Esophagus squamous epithelium (tissue), 5 donors: ENCODE measurements around the gene TCEAL4. TPM values are rescaled to one million over a fixed set of nuclear protein-coding genes. Genes with fewer than 3 reads are reported as not detected.
A peak's percentile ranks its signal among the peaks of the same experiment; 100 is the strongest.

ENCODE experiments used
- DNase-seq: peaks from one replicate; lab custom pipeline; 2025; lab: John Stamatoyannopoulos, UW
- H3K27ac ChIP-seq, 4 donors: fragments of 200-600 bp; sonication (generic); one replicate each; pipeline ENCODE4 v1.5.1; 2016 to 2019; ENCODE audit warnings: mild to moderate bottlenecking in 1 of 4
- H3K27me3 ChIP-seq, 4 donors: fragments of 200-600 bp; sonication (generic); 1 replicate in 3 of 4; 2 replicates in 1 of 4; pipeline versions ENCODE4 v1.5.1 to v1.6.0; 2017 to 2021; ENCODE audit warnings: antibody characterized with exemption in 1 of 4
- H3K36me3 ChIP-seq, 3 donors: fragments of 200-600 bp; sonication (generic); one replicate each; pipeline ENCODE4 v1.5.1; 2016 to 2019
- H3K4me1 ChIP-seq, 3 donors: fragments of 200-600 bp; sonication (generic); one replicate each; pipeline ENCODE4 v1.5.1; 2017 to 2019
- H3K4me3 ChIP-seq, 4 donors: fragments of 200-600 bp; sonication (generic); 1 replicate in 3 of 4; 2 replicates in 1 of 4; pipeline ENCODE4 v1.5.1; 2016 to 2019; ENCODE audit warnings: mild to moderate bottlenecking in 2 of 4, moderate library complexity in 1 of 4
- H3K9me3 ChIP-seq, 3 donors: fragments of 200-600 bp; sonication (generic); one replicate each; pipeline ENCODE4 v1.5.1; 2016 to 2019
- POLR2A ChIP-seq, 4 donors: fragments of 450-650 bp; IDR thresholded peaks; one replicate each; pipeline ENCODE4 v1.6.1; 2017; ENCODE audit warnings: antibody characterized with exemption in 4 of 4, mild to moderate bottlenecking in 4 of 4, moderate library complexity in 3 of 4
- WGBS, 2 donors: methylation state at CpG; one replicate each; pipeline ENCODE4 v1.1.5; 2018; 5-methylcytosine and 5-hydroxymethylcytosine counted together
- intact Hi-C: fragments of 100-400 bp; cut with DNase I; formaldehyde crosslinking; loops from one replicate; pipeline ENCODE4 v1.15.0; 2022
- total RNA-seq, 4 donors: library from RNA; depleted of rRNA; stranded (reverse); fragments of >200 nt; gene quantifications; one replicate each; pipeline ENCODE4 v1.1.0, GENCODE V29; 2016
- TF ChIP-seq, protein P1 (sequence below), 6 experiments: fragments of 450-650 bp in 4 of 6; fragments of 200-600 bp in 2 of 6; sonication (generic) in 2 of 6; IDR thresholded peaks; one replicate each; pipeline ENCODE4 v1.5.1; 2016 to 2019; ENCODE audit warnings: antibody characterized with exemption in 6 of 6, mild to moderate bottlenecking in 4 of 6, moderate library complexity in 4 of 6
- donor health status: DM: yes; HTN: yes; CAD: no.

TCEAL4 gene
- total RNA-seq, 4 donors from 2014 or later, result 9.8 to 143 (median 36.8) TPM

DNA sequence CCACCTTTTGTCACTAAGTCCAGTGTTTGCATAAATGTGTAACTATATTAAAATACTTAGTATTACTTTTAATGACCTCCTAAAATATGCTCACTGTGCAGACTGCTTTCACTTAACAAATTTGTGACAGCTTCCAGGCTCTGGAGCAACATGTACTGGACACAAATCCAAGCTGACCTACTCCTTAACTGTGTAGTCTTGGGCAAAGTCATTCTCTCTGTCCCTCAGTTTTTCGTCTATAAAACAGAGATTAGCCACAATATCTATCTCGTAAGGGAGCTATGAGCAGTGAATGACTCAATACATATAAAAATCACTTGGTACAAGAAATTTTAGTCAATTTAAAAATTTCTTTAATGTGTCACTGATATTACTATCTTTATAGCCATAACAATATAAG lies 45.6 kb upstream of the TCEAL4 start:
- peaks cover 0 to 13% (median 0%) of the 10 kb centered on the region in 3 donors for H3K4me1 ChIP-seq
- peak overlapping the region; percentile 11 to 80 (median 45) for H3K27ac ChIP-seq
- no peaks in the 10 kb centered on the region for H3K9me3 ChIP-seq
- no peak for DNase-seq
- no peaks in the 10 kb centered on the region for H3K36me3 ChIP-seq
- WGBS, 2 donors, result 46 to 53% methylated on average over 2 of the region's 2 CpGs
- no peak for TF ChIP-seq POLR2A (IDR thresholded peaks at IDR 0.05)
- H3K27me3 ChIP-seq, result no peaks in the 10 kb centered on the region
- H3K4me3 ChIP-seq, result no peak overlapping the region
- intact Hi-C loops, result no loop called here

DNA sequence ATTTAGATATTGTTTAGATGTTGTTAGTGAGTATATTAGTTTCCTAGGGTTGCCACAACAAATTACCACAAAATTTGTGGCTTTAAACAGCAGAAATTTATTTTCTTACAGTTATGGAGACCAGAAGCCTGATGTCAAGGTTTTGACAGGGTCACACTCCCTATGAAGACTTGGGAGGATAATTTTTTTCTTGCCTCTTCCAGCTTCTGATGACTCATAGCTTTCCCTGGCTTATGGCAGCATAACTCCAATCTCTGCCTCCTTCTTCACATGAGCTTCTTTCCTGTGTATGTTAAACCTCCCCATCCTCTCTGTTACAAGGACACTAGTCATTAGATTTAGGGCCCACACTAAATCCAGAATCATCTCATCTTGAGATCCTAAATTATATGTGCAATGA lies 45.2 kb upstream of the TCEAL4 start:
- Histone ChIP-seq H3K9me3 (no peaks in the 10 kb centered on the region), H3K27ac (peak overlapping the region in 3 of 4 donors; percentile 11 to 80 (median 76)), H3K4me1 (peaks cover 0 to 13% (median 0%) of the 10 kb centered on the region in 3 donors), H3K27me3 (no peaks in the 10 kb centered on the region), H3K4me3 (no peak overlapping the region), H3K36me3 (no peaks in the 10 kb centered on the region)
- DNase-seq, result no peak
- TF ChIP-seq POLR2A (IDR thresholded peaks at IDR 0.05), result no peak
- TF ChIP-seq, protein P1, sequence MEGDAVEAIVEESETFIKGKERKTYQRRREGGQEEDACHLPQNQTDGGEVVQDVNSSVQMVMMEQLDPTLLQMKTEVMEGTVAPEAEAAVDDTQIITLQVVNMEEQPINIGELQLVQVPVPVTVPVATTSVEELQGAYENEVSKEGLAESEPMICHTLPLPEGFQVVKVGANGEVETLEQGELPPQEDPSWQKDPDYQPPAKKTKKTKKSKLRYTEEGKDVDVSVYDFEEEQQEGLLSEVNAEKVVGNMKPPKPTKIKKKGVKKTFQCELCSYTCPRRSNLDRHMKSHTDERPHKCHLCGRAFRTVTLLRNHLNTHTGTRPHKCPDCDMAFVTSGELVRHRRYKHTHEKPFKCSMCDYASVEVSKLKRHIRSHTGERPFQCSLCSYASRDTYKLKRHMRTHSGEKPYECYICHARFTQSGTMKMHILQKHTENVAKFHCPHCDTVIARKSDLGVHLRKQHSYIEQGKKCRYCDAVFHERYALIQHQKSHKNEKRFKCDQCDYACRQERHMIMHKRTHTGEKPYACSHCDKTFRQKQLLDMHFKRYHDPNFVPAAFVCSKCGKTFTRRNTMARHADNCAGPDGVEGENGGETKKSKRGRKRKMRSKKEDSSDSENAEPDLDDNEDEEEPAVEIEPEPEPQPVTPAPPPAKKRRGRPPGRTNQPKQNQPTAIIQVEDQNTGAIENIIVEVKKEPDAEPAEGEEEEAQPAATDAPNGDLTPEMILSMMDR (IDR thresholded peaks at IDR 0.05), result no peak
- intact Hi-C loops, result no loop called here

DNA sequence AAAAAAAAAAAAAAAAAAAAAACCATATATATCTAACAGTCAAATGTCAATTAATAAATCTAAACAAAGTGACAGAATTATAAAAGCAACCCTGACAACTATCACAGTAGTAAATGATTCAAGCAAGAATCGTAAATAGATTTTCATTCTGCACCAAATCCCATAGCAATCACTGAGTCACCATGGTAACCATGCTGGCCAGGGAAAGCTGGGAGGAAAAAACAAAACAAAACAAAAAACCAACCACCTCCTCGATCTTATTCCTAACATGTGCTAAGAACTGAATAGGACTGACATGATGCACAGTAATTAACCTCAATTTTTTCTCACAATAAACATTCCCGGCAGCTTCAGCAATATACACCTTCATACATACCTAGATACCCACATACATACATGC lies 35.4 kb upstream of the TCEAL4 start:
- Histone ChIP-seq H3K9me3 (no peaks in the 10 kb centered on the region), H3K4me1 (no peaks in the 10 kb centered on the region)
- intact Hi-C loops, result no loop called here

DNA sequence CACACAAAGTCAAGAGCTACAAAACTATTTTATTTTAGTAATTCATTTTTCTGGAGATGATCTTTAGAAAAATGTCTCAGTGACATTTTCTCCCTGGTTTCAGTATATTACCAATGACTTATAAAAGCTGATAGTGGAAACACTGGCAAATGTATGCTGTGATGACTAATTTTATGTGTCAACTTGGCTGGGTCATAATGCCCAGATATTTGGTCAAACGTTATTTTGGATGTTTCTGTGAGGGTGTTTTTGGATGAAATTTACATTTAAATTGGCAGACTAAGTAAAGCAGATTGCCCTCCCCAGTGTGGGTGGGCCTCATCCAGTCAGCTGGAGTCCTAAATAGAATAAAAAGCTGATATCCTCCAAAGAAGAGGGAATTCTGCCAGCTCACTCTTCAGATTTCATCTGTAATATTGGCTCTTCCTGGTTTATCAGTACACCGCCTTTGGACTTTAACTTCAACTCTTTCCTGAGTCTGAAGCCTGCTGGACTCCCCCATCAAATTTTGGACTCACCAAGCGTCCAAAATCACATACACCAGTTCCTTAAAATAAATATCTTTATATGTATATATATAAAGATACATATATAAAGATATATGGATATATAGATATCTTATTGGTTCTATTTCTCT lies 34.8 kb upstream of the TCEAL4 start:
- TF ChIP-seq POLR2A (IDR thresholded peaks at IDR 0.05), result no peak
- TF ChIP-seq, protein P1 (IDR thresholded peaks at IDR 0.05), result no peak
- Histone ChIP-seq H3K27ac (no peak overlapping the region), H3K27me3 (no peaks in the 10 kb centered on the region), H3K4me1 (no peaks in the 10 kb centered on the region), H3K36me3 (no peaks in the 10 kb centered on the region), H3K4me3 (no peak overlapping the region), H3K9me3 (no peaks in the 10 kb centered on the region)
- intact Hi-C loops, result no loop called here
- 43 to 60% methylated on average over 3 of the region's 3 CpGs for WGBS, 2 donors
- DNase-seq, result no peak

More for the DNA sequence above, 35.4 kb upstream of the TCEAL4 start:
- Histone ChIP-seq H3K4me3 (no peak overlapping the region), H3K36me3 (no peaks in the 10 kb centered on the region), H3K27me3 (no peaks in the 10 kb centered on the region), H3K27ac (no peak overlapping the region)
- no peak for TF ChIP-seq POLR2A (IDR thresholded peaks at IDR 0.05)
- TF ChIP-seq, protein P1 (IDR thresholded peaks at IDR 0.05), result no peak
- WGBS, 2 donors, result 62% methylated on average over 3 of the region's 3 CpGs
- no peak for DNase-seq

DNA sequence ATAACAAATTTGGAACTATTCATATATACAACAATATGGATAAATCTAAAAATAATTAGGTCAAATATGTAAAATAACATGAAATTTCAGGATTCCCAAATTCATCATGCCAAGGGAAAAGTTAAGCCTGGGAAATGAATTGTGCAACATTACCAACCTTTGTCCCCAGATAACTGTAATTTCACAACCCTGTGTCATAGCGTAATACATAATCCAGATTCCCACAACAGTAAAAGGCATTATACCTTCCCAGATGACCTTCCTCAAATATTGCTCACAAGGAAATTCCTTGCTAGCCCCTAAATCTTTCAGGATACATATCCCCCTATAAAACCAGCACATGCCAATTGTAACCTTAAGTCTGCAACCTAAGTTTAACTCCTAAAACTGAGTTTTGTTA lies 33.1 kb upstream of the TCEAL4 start:
- Histone ChIP-seq H3K27me3 (no peaks in the 10 kb centered on the region), H3K4me3 (no peak overlapping the region), H3K36me3 (no peaks in the 10 kb centered on the region), H3K9me3 (no peaks in the 10 kb centered on the region), H3K27ac (no peak overlapping the region), H3K4me1 (no peaks in the 10 kb centered on the region)
- intact Hi-C loops, result no loop called here
- TF ChIP-seq, protein P1 (IDR thresholded peaks at IDR 0.05), result no peak
- no peak for TF ChIP-seq POLR2A (IDR thresholded peaks at IDR 0.05)
- WGBS, 2 donors, result 94 to 100% methylated on average over 1 of the region's 1 CpG
- no peak for DNase-seq
